SK-N-SH treated with all-trans-retinoic acid at 6 μM for 48 hours (cell line): ENCODE measurements around the gene MED12.

Experiments used
- ARNTL ChIP-seq: fragments of 450-650 bp; formaldehyde crosslinking; IDR thresholded peaks from 2 replicates; pipeline ENCODE4 v1.5.0; 2020; ENCODE audit warnings: low read depth, mild to moderate bottlenecking, moderate library complexity, borderline replicate concordance
- CSDC2 ChIP-seq: fragments of 250-450 bp; sonication (Bioruptor Pico); IDR thresholded peaks from 2 replicates; pipeline ENCODE4 v1.5.0; 2020; ENCODE audit warnings: mild to moderate bottlenecking, moderate library complexity
- GLIS3 ChIP-seq: fragments of 250-450 bp; sonication (Bioruptor Pico); IDR thresholded peaks from 2 replicates; pipeline ENCODE4 v1.5.0; 2020; ENCODE audit warnings: mild to moderate bottlenecking, moderate library complexity
- RARB ChIP-seq: fragments of 250-450 bp; sonication (Bioruptor Pico); IDR thresholded peaks from 2 replicates; pipeline ENCODE4 v1.8.0; 2021; ENCODE audit warnings: mild to moderate bottlenecking, moderate library complexity
- SNAI2 ChIP-seq: fragments of 250-450 bp; sonication (Bioruptor Pico); IDR thresholded peaks from 2 replicates; pipeline ENCODE4 v1.5.0; 2020; ENCODE audit warnings: mild to moderate bottlenecking, moderate library complexity
- TCF4 ChIP-seq: fragments of 250-450 bp; sonication (Bioruptor Pico); IDR thresholded peaks from 2 replicates; pipeline ENCODE4 v1.8.0; 2021; ENCODE audit warnings: mild to moderate bottlenecking, moderate library complexity, borderline replicate concordance
- ZC3H10 ChIP-seq: fragments of 250-450 bp; sonication (Bioruptor Pico); IDR thresholded peaks from 2 replicates; pipeline ENCODE4 v1.5.1; 2021; ENCODE audit warnings: mild to moderate bottlenecking, moderate library complexity
- ZFP3 ChIP-seq: fragments of 250-450 bp; sonication (Bioruptor Pico); IDR thresholded peaks from 2 replicates; pipeline ENCODE4 v1.5.0; 2020; ENCODE audit warnings: mild to moderate bottlenecking, moderate library complexity
- ZNF565 ChIP-seq: fragments of 450-650 bp; formaldehyde crosslinking; conservative IDR thresholded peaks from 2 replicates; pipeline ENCODE4 v1.5.0; 2020; ENCODE audit warnings: low read depth, mild to moderate bottlenecking, moderate library complexity
- ZNF70 ChIP-seq: fragments of 450-650 bp; formaldehyde crosslinking; IDR thresholded peaks from 2 replicates; pipeline ENCODE4 v1.5.0; 2020; ENCODE audit warnings: mild to moderate bottlenecking, moderate library complexity
- TF ChIP-seq, protein P1 (sequence below): fragments of 250-450 bp; sonication (Bioruptor Pico); IDR thresholded peaks from 2 replicates; pipeline ENCODE4 v1.8.0; 2020; ENCODE audit warnings: mild to moderate bottlenecking, moderate library complexity, borderline replicate concordance
- TF ChIP-seq, protein P2 (sequence below): fragments of 250-450 bp; sonication (Bioruptor Pico); IDR thresholded peaks from 2 replicates; pipeline ENCODE4 v1.8.0; 2021; ENCODE audit warnings: low read depth, mild to moderate bottlenecking, moderate library complexity, borderline replicate concordance
- TF ChIP-seq, protein P3 (sequence below): fragments of 250-450 bp; sonication (Bioruptor Pico); IDR thresholded peaks from 2 replicates; pipeline ENCODE4 v1.5.1; 2021; ENCODE audit warnings: mild to moderate bottlenecking, moderate library complexity

DNA sequence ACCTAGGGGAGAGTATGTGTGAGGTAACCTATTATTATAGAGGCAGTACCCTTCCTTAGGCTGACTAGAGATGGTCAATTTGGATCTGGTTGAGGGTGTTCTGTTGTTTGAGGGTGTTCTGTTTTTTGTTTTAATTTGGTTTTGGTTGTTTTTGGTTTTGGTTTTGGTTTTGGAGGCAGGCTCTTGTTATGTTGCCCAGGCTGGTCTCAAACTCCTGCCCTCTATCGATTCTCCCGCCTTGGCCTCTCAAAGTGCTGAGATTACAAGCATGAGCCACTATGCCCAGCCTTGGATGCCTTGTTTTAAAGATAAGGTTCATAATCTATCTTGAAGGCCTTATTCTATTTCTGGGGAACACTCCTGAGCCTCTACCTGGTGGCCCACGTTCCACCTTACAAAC, 12.8 kb upstream of the MED12 start:
- TF ChIP-seq, protein P1, sequence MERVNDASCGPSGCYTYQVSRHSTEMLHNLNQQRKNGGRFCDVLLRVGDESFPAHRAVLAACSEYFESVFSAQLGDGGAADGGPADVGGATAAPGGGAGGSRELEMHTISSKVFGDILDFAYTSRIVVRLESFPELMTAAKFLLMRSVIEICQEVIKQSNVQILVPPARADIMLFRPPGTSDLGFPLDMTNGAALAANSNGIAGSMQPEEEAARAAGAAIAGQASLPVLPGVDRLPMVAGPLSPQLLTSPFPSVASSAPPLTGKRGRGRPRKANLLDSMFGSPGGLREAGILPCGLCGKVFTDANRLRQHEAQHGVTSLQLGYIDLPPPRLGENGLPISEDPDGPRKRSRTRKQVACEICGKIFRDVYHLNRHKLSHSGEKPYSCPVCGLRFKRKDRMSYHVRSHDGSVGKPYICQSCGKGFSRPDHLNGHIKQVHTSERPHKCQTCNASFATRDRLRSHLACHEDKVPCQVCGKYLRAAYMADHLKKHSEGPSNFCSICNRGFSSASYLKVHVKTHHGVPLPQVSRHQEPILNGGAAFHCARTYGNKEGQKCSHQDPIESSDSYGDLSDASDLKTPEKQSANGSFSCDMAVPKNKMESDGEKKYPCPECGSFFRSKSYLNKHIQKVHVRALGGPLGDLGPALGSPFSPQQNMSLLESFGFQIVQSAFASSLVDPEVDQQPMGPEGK (CRISPR knock-in tag): no peak
- TF ChIP-seq CSDC2 (CRISPR knock-in tag) (no peak), ARNTL (CRISPR knock-in tag) (no peak), GLIS3 (CRISPR knock-in tag) (no peak), ZC3H10 (CRISPR knock-in tag) (no peak), ZFP3 (CRISPR knock-in tag) (no peak), TCF4 (no peak), ZNF70 (no peak), ZNF565 (CRISPR knock-in tag) (no peak), RARB (CRISPR knock-in tag) (no peak), SNAI2 (no peak)
- TF ChIP-seq, protein P2, sequence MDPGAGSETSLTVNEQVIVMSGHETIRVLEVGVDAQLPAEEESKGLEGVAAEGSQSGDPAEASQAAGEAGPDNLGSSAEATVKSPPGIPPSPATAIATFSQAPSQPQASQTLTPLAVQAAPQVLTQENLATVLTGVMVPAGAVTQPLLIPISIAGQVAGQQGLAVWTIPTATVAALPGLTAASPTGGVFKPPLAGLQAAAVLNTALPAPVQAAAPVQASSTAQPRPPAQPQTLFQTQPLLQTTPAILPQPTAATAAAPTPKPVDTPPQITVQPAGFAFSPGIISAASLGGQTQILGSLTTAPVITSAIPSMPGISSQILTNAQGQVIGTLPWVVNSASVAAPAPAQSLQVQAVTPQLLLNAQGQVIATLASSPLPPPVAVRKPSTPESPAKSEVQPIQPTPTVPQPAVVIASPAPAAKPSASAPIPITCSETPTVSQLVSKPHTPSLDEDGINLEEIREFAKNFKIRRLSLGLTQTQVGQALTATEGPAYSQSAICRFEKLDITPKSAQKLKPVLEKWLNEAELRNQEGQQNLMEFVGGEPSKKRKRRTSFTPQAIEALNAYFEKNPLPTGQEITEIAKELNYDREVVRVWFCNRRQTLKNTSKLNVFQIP: no peak
- TF ChIP-seq, protein P3, sequence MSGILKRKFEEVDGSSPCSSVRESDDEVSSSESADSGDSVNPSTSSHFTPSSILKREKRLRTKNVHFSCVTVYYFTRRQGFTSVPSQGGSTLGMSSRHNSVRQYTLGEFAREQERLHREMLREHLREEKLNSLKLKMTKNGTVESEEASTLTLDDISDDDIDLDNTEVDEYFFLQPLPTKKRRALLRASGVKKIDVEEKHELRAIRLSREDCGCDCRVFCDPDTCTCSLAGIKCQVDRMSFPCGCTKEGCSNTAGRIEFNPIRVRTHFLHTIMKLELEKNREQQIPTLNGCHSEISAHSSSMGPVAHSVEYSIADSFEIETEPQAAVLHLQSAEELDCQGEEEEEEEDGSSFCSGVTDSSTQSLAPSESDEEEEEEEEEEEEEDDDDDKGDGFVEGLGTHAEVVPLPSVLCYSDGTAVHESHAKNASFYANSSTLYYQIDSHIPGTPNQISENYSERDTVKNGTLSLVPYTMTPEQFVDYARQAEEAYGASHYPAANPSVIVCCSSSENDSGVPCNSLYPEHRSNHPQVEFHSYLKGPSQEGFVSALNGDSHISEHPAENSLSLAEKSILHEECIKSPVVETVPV (CRISPR knock-in tag): no peak
